ENCODE data around the gene MEF2D.

MEF2D gene

DNA sequence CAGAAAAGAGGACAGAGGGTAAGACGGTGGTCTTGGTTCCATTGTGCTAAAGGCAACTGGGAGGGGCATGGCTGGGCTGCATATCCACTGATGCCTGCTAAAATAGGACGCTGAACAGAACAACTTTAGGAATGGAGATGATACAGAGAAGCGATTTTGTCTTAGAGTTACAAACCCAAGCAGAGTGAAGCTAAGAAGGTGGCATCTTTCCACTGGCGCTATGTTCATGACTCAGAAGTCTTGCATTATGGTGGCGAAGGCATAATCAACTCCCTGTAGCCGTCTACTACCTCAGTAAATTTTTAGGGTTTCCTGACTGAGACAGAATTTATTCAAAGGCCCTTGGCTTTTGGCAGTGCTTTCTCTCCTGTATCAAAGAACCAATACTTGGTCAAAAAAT is 57.3 kb downstream of the MEF2D start:
- no peak for DNase-seq (ENCODE audit: low spot score)

DNA sequence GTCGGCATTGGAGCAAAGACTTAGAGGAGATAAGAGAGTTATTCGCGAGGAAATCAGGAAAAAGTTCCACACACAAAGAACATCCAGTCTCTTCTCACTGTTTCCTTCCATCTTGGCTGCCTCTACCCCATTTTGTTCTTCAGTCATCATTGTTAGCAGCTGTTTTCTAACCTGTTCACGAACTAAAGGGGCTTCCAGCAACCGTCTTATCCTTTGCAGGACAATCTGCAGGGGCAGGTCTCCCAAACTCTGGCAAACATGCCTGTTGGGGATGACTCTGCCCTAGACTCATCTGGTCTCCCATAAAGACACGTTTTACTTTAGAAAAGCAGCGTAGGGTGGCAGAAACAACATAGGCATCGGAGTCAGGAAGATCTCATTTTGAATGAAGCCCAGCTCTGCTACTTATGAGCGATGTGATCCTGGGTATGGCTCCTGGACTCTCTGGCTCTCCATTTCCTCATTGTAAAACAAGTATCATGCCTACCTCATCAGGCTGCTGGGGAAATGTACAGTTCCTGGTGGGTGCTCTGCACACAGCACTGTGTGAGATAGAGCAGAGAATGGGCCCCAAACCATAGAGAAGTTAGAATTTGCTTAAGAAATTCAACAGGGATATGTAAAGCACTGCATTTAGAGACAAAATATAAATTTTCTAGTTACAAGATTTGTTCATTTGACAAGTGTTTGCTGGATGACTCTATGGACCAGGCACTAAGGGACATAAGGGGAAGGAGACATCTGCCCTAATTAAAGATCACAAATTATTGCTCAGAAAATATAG is 59.7 kb downstream of the MEF2D start:
- no peak for DNase-seq (ENCODE audit: low spot score)

DNA sequence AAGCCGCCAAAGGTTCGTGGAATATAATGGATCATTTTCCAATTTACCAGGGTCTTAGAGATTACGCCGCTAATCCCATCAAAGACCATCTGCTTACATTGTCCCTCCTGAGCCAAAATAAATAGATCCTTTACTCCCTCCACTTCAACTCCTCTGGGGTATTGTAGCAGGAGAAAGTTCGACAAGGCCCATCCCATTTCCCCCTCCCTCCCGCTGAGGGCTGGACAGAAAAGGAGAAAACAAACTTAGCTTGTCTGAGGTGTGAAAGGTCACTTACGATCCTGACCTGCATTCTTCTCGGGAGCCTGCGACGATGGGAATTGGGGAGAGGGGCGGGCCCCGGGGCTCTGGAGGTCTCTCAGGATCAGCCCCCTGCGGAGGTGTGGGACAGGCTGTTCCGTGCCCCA is 60.8 kb downstream of the MEF2D start:
- DNase-seq (ENCODE audit: low spot score), result no peak

DNA sequence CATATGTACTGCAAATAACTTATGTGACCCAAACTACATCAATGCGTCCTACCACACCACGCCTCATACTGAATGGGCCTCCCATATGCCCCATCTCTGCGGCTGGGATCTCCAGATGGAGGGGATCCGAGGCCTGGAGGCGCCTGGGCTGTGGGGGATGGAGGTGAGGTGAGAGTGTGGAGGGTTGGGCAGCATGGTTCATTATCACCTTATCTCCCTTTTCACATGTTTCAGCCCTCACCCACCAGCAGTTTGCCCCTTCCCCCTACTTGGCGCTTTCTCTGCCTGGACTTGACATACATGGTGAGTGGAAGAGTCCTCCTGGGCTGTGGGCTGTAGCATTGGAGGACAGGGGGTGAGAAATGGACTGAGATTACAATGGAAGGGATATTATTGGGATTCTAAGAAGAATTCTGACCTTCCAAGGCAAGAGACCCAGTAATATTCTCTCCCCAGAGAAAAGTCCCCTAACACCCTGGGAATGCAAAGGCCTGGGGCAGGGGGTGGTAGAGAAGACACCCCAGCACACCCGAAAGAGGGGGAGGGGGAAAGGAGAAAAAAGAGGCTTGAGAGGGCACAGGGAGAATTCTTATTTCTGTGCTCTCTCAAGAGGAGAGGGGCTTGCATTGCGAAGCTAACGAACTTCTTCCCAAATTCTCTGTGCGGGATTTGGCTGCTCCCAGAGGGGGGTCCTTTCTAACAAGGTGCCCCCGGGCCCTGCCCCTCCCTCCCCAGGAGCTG is 61.4 kb downstream of the MEF2D start:
- no peak for DNase-seq (ENCODE audit: low spot score)

DNA sequence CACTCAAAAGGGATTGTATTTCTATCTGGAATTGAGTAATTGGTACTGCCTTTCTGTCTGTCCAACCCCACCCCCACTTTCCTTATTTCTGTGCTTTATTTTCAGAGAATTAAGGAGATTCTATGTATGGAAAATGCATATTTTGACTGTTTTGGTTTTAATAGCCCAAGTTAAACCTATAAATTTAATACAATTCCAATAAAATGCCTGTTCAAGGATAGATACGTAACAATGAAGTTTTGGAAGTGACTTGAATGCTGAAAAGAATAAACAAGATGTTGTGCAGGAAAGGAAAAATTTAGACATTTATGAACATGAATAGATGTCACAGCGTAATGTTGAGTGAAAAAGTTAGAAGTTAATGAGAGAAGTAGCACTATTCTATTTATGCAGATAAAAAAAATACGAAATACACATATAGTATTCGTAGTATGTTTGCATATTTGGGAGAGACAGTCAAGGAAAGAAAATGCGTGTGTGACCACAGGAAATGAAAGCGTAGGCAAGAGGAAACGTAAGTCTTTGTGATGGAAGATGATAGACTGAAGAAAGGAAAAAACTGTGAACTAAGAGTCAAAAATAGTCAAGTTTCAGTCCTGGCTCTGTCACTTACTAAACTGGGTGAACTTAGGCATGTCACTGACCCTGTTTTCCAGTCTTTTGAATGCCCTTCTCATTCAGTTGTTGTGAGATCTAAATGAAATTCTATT is 62.1 kb downstream of the MEF2D start:
- DNase-seq (ENCODE audit: low spot score), result no peak

- no peak for DNase-seq (ENCODE audit: low spot score)
These were observed 63.3 kb downstream of the MEF2D start for GRCh38 chr1:156437037-156437867.

- DNase-seq (ENCODE audit: low spot score), result no peak
These were observed 64.2 kb downstream of the MEF2D start for GRCh38 chr1:156436141-156437036.

DNA sequence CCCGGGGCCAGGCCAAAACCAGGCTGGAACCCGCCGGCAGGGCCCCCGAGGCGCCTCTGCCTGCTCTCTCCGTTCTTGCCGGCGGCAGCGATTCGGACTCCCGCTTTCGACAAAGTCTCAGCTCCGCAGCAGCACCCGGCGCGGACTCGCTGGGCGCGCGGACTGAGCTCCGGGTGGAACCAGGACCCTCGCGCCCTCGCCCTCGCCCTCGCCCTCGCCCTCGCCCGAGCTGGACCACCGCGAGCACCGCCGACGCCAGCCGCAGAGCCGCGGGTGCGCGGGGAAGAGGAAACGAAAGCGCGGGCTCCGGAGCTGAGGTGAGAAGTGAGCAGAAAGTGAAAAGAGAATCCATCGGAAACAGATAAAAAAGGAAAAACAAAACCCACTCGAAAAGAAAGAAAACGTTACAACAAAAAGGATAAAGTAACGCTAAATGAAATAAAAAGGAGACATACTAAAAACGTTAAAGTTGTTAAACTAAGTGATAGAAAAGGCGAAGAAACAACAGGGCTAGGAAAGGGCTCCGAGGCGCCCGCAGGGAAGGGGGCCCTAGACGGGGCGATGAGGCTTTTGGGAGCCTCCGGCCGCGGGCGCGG is 64.9 kb downstream of the MEF2D start:
- DNase-seq (ENCODE audit: low spot score), result no peak

GRCh38 chr1:156434989-156435544 is 65.5 kb downstream of the MEF2D start:
- no peak for DNase-seq (ENCODE audit: low spot score)

DNA sequence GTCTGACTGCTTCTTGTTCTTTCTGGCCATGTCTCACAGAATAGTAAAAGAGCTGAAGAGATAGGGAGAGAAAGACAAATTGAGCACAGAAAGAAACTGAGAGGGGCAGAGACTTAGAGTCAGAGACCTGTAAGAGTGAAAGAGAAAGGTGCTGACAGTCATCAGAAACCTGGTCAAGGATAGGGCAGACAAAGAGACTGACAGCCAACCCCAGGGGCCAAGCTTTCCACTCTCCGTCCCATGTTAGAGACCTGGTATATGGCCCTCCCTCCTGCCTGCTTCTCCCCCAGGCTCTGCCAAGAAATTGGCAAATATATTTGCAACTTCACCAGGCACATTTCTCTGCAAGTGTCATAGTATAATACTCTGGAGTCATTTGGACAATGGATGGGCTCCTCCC is 67.0 kb downstream of the MEF2D start:
- DNase-seq (ENCODE audit: low spot score), result no peak

DNA sequence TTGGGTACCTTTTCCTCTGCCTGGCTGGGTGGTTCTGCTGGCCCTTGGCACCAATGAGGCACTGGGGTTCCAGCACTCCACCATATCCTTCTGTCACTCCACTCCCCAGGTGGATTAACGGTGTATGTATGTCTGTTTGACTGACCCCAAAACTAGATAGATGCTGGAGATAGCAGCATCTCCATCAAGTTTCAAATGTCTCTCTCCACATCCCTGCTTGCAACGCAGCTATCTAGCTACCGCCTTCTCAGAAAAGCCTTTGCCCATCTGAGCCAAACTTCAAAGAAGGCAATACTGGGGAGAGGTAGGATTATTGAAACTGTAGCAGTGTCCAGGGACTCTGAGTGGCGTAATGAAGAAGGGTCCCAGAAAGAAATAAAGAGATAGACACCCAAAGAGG is 67.5 kb downstream of the MEF2D start:
- DNase-seq (ENCODE audit: low spot score), result no peak

- DNase-seq (ENCODE audit: low spot score), result no peak
These were observed 67.9 kb downstream of the MEF2D start for GRCh38 chr1:156432669-156433018.

GRCh38 chr1:156431769-156432668 is 68.6 kb downstream of the MEF2D start:
- DNase-seq (ENCODE audit: low spot score), result no peak

DNA sequence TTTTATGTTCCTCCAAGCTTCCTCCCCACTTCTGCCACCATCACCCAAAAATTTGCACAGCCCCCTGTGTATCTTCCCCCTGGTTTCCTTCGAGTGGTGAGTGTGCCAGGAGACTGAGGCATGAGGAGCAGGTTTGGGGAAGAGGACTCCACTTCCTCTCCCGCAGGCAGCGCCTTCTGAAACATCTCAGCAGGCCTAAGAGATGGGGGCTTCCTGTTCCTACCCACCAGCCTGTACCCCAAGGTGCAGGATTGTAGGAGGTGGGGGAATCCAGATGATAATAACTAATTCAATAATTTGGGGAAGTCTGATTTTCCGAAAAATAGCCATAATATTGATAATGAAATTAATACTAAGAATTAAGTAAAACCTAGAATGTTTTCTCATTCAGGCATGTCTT is 69.2 kb downstream of the MEF2D start:
- no peak for DNase-seq (ENCODE audit: low spot score)

DNA sequence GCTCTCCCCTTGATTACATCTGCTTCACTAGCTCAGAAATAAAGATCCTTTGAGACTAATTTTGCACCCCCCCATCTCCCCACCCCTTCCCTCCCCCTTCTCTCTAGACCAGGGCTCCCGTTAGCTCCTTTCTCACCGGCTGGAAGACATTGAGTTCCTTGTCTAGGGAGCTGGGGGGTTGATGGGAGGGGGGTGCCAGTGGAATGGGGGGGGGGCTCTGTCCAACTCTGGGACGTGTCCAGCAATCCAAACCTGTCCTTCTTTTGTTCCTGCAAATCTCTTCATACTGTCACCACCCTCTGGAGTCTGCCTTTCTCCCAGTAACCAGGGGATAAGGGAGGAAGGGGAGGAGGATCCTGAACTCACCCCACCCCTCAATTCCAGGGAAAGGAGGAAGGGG is 69.7 kb downstream of the MEF2D start:
- no peak for DNase-seq (ENCODE audit: low spot score)

DNA sequence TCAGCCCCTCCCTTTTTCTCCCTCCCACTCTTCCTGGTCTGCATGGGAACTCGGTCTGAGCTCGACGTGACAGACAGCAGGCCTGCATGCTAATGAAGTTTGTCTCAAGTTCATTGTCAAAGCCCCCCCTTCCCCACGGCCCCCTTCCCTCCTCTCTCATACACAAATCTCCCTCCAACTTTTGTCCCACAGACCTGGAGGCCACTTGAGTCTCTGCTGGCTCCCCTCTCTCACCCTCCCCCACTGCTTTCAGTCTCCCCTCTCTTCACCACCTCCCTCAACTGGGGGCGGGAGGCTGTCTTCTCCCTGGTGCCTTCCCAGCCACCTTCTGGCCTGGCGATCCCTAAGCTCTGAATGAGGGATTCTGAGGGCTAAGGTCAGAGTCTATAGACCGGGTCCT is 70.3 kb downstream of the MEF2D start:
- DNase-seq (ENCODE audit: low spot score), result no peak

DNA sequence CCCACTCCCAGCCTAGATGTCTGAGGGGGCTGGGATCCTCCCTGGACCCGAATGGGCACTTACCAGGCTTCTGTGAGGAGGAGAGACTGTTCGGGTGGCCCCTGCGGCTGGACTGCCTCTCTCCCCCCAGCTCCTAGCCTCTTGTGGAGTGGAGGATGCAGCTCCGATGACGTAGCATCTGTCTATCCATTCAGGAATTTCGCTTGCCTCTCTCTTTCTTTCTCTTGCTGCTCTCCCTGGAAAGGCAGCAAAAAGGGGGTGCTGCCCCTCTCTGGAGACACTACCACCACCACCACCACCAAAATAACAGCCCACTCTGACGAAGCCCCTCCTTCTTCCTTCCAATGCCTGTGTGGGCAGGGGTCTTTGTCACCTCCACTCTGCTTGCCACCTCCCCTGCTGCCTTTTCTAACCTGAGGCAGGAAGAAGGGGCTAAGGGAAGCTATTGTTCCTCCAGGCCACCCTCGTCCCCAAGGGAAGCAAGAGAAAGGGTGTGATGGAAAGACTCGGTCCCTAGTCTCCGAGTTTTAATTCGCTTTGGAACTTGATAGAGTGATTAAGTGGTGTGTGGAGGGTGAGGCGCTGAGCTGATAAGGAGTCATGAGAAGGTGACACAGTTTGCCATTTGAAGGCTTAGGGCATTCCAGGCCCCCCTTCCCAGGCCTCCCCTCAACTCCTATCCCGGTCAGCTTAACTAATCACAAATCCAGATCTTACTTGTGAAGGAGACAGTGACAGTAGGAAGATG is 71.1 kb downstream of the MEF2D start:
- no peak for DNase-seq (ENCODE audit: low spot score)

GRCh38 chr1:156428746-156429288 is 71.8 kb downstream of the MEF2D start:
- DNase-seq (ENCODE audit: low spot score), result no peak
